Sigmoid colon (tissue), 7 donors: ENCODE measurements around the gene JOSD2. TPM values are rescaled to one million over a fixed set of nuclear protein-coding genes. Genes with fewer than 3 reads are reported as not detected.
"Not testable (repeated sequence)": the region's sequence is repeated elsewhere in the genome, so short reads cannot be mapped to it uniquely, and the experiment has no call there.

Experiments used
- DNase-seq: peaks from one replicate; pipeline ENCODE4 v3.0.0-alpha.2; 2019
- H3K27ac ChIP-seq, 4 donors: fragments of 200-600 bp; sonication (generic); one replicate each; pipeline ENCODE4 v1.5.1; 2016 to 2019; ENCODE audit warnings: mild to moderate bottlenecking in 1 of 4
- H3K27me3 ChIP-seq, 3 donors: fragments of 200-600 bp; sonication (generic); one replicate each; pipeline ENCODE4 v1.5.1; 2019; ENCODE audit warnings: mild to moderate bottlenecking in 1 of 3
- H3K36me3 ChIP-seq, 4 donors: fragments of 200-600 bp; sonication (generic); one replicate each; pipeline ENCODE4 v1.5.1; 2016 to 2019
- H3K4me1 ChIP-seq, 4 donors: fragments of 200-600 bp; sonication (generic); one replicate each; pipeline ENCODE4 v1.5.1; 2017 to 2019
- H3K4me3 ChIP-seq, 4 donors: fragments of 200-600 bp; sonication (generic); one replicate each; pipeline ENCODE4 v1.5.1; 2017 to 2019; ENCODE audit warnings: mild to moderate bottlenecking in 2 of 4, moderate library complexity in 1 of 4
- H3K9me3 ChIP-seq, 4 donors: fragments of 200-600 bp in 3 of 4; sonication (generic) in 3 of 4; one replicate each; pipeline versions ENCODE4 v1.5.1 to v1.6.1; 2013 to 2019
- EP300 ChIP-seq, 4 donors: sonication (generic); formaldehyde crosslinking; IDR thresholded peaks; one replicate each; pipeline ENCODE4 v1.6.1; 2017; ENCODE audit warnings: antibody characterized with exemption in 4 of 4
- POLR2A ChIP-seq, 2 donors: fragments of 450-650 bp; IDR thresholded peaks; one replicate each; pipeline ENCODE4 v1.6.1; 2016; ENCODE audit warnings: antibody characterized with exemption in 2 of 2, mild to moderate bottlenecking in 2 of 2, moderate library complexity in 2 of 2
- POLR2AphosphoS5 ChIP-seq, 4 donors: sonication (generic); formaldehyde crosslinking; IDR thresholded peaks; one replicate each; pipeline ENCODE4 v1.6.1; 2017; ENCODE audit warnings: antibody characterized with exemption in 4 of 4
- WGBS, 2 donors: extraction: QIAGEN DNeasy Blood & Tissue Kit; methylation state at CpG; one replicate each; pipeline ENCODE4 v1.1.7; 2013; 5-methylcytosine and 5-hydroxymethylcytosine counted together
- intact Hi-C: fragments of 100-400 bp; cut with DNase I; formaldehyde crosslinking; loops from one replicate; pipeline ENCODE4 v1.15.1; 2023
- polyA plus RNA-seq, 3 donors: library from polyadenylated mRNA; stranded (reverse); fragments of 200-250 nt; gene quantifications; one replicate each; pipeline ENCODE4 v1.2.3, GENCODE V29; 2013
- total RNA-seq, 4 donors: library from RNA; depleted of rRNA; stranded (reverse); fragments of >200 nt; gene quantifications; one replicate each; pipeline ENCODE4 v1.1.0, GENCODE V29; 2016
- TF ChIP-seq, protein P1 (sequence below), 4 experiments: fragments of 450-650 bp in 3 of 4; fragments of 200-600 bp in 1 of 4; IDR thresholded peaks; one replicate each; pipeline ENCODE4 v1.5.1; 2016 to 2019; ENCODE audit warnings: antibody characterized with exemption in 4 of 4, mild to moderate bottlenecking in 3 of 4, moderate library complexity in 2 of 4
- donor health status: healthy with polysubstance abuse.
- donor health status: Bipolar disorder and iron deficiency.
- donor health status: healthy.

Gene JOSD2
- total and polyA plus RNA-seq, 7 donors: 23.5 to 85.1 (median 47.9) TPM

DNA sequence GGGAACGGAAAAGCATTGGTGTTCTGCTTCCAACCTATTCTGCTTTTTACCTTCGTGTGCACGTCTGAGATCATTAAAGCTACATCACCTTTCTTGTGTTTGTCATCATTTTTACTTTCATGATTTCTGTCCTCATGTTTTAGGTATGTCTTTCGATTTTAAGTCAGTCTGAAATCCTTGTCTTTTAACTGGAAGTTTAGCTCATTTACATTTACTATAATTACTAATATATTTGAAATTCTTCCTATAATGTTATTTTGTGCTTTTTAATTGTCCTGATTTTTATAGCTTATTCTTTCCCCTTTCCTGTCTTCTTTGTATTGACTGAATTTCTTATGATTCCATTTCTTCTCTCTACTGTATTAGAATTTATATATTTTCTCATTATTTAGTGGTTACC is 22.0 kb upstream of the JOSD2 start:
- no peak for DNase-seq
- Histone ChIP-seq H3K27ac (no peak overlapping the region), H3K9me3 (peaks cover 0 to 7% (median 2%) of the 10 kb centered on the region in 4 donors), H3K4me1 (no peaks in the 10 kb centered on the region), H3K36me3 (no peaks in the 10 kb centered on the region), H3K4me3 (no peak overlapping the region), H3K27me3 (peaks cover 7 to 33% (median 8%) of the 10 kb centered on the region in 3 donors)
- intact Hi-C loops: no loop called here
- 89 to 91% methylated on average over 4 of the region's 4 CpGs for whole genome bisulfite sequencing, 2 donors
- TF ChIP-seq POLR2AphosphoS5 (IDR thresholded peaks at IDR 0.05): no peak
- TF ChIP-seq EP300 (IDR thresholded peaks at IDR 0.05): no peak

DNA sequence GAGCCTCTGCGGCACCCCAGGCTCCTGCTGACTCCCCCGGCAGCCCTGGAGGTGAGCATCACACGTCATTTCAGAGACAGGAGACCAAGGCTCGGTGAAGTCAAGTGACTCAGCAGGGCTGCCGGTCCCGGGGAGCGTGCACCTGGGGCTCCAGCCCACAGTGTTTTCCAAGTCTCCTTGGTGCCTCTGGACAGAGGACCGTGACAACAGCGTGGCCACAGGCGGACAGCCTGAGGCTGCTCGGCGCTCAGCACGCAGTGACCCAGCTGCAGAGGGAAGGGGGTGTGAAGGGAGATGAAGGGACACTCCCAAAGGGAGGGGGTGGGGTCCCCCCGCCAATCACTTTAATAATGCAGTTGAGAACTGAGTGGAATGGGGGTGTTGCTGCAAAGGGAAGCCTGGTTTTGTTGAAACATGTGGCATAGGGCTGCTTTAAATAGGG is 20.2 kb upstream of the JOSD2 start:
- intact Hi-C loops: no loop called here
- Histone ChIP-seq H3K27ac (no peak overlapping the region), H3K9me3 (peaks cover 0 to 7% (median 2%) of the 10 kb centered on the region in 4 donors), H3K4me1 (no peaks in the 10 kb centered on the region), H3K27me3 (peaks cover 7 to 23% (median 8%) of the 10 kb centered on the region in 3 donors), H3K36me3 (no peaks in the 10 kb centered on the region), H3K4me3 (no peak overlapping the region)
- TF ChIP-seq POLR2AphosphoS5 (IDR thresholded peaks at IDR 0.05): no peak
- TF ChIP-seq, protein P1, sequence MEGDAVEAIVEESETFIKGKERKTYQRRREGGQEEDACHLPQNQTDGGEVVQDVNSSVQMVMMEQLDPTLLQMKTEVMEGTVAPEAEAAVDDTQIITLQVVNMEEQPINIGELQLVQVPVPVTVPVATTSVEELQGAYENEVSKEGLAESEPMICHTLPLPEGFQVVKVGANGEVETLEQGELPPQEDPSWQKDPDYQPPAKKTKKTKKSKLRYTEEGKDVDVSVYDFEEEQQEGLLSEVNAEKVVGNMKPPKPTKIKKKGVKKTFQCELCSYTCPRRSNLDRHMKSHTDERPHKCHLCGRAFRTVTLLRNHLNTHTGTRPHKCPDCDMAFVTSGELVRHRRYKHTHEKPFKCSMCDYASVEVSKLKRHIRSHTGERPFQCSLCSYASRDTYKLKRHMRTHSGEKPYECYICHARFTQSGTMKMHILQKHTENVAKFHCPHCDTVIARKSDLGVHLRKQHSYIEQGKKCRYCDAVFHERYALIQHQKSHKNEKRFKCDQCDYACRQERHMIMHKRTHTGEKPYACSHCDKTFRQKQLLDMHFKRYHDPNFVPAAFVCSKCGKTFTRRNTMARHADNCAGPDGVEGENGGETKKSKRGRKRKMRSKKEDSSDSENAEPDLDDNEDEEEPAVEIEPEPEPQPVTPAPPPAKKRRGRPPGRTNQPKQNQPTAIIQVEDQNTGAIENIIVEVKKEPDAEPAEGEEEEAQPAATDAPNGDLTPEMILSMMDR (IDR thresholded peaks at IDR 0.05): no peak
- no peak for TF ChIP-seq EP300 (IDR thresholded peaks at IDR 0.05)
- no peak for TF ChIP-seq POLR2A (IDR thresholded peaks at IDR 0.05)
- 55 to 63% methylated on average over 14 of the region's 14 CpGs for WGBS, 2 donors
- DNase-seq: no peak

- H3K9me3 ChIP-seq, intact Hi-C loops, H3K27ac ChIP-seq, H3K4me3 ChIP-seq, H3K4me1 ChIP-seq, H3K36me3 ChIP-seq, DNase-seq: not testable (repeated sequence)
- WGBS, 2 donors: 83 to 91% methylated on average over 3 of the region's 3 CpGs
- H3K27me3 ChIP-seq: peaks cover 7 to 23% (median 8%) of the 10 kb centered on the region in 3 donors
Measured at GRCh38 chr19:50528052-50528451, 17.1 kb upstream of the JOSD2 start.

- no peak for DNase-seq
- H3K36me3 ChIP-seq: no peaks in the 10 kb centered on the region
- intact Hi-C loops: no loop called here
- H3K4me1 ChIP-seq: no peaks in the 10 kb centered on the region
- 88% methylated on average over 10 of the region's 10 CpGs for WGBS, 2 donors
- no peaks in the 10 kb centered on the region for H3K27me3 ChIP-seq
- no peak overlapping the region for H3K27ac ChIP-seq
- no peak for TF ChIP-seq EP300 (IDR thresholded peaks at IDR 0.05)
- no peak for TF ChIP-seq POLR2AphosphoS5 (IDR thresholded peaks at IDR 0.05)
- no peak for TF ChIP-seq POLR2A (IDR thresholded peaks at IDR 0.05)
- TF ChIP-seq, protein P1 (IDR thresholded peaks at IDR 0.05): no peak
- no peaks in the 10 kb centered on the region for H3K9me3 ChIP-seq
- no peak overlapping the region for H3K4me3 ChIP-seq
Measured at GRCh38 chr19:50522881-50523280, 11.9 kb upstream of the JOSD2 start.

DNA sequence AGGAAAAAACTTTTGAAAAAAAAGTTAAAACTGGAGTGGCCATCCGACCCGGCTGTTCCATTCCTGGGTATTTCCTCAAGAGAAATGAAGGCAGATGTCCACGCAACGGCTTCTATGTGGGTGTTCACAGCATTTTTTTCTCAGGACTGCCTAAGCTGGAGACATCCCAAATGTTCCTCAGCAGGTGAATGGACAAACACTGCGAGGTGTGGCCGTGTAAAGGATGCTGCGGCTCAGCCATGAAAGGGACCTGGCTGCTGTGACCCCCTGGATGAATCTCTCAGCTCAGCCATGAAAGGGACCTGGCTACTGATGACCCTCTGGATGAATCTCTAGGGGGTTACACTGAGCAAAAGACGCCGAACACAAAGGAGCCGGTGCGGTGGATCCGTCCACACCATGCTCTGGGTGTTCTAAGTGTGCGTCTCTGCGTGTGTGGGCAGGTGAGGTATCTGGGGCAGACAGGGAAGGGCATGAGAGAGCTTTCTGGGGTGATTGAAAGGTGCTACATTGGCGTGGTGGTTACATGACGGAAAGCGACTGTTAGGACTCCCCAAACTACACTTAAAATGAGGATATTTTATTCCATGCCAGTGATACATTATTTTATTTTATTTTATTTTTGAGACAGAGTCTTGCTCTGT is 10.0 kb upstream of the JOSD2 start:
- DNase-seq: no peak

More for the DNA sequence above, 10.0 kb upstream of the JOSD2 start:
- TF ChIP-seq POLR2AphosphoS5 (IDR thresholded peaks at IDR 0.05) (no peak), POLR2A (IDR thresholded peaks at IDR 0.05) (no peak), EP300 (IDR thresholded peaks at IDR 0.05) (no peak)
- TF ChIP-seq, protein P1 (IDR thresholded peaks at IDR 0.05): no peak
- Histone ChIP-seq H3K9me3 (no peaks in the 10 kb centered on the region), H3K27me3 (peaks cover 0 to 5% (median 0%) of the 10 kb centered on the region in 3 donors), H3K36me3 (no peaks in the 10 kb centered on the region), H3K27ac (no peak overlapping the region), H3K4me3 (no peak overlapping the region), H3K4me1 (no peaks in the 10 kb centered on the region)
- intact Hi-C loops: no loop called here
- WGBS, 2 donors: 85 to 86% methylated on average over 17 of the region's 17 CpGs
